GM19455 (cell line): ENCODE data around the gene HEMK1.
A peak's percentile ranks its signal among the peaks of the same experiment; 100 is the strongest.

Source experiments
- ATAC-seq: cut with Tn5 transposase; IDR thresholded peaks from one replicate; pipeline ENCODE4 v1.9.1; 2021; ENCODE audit not compliant: unreplicated experiment

Gene HEMK1

DNA sequence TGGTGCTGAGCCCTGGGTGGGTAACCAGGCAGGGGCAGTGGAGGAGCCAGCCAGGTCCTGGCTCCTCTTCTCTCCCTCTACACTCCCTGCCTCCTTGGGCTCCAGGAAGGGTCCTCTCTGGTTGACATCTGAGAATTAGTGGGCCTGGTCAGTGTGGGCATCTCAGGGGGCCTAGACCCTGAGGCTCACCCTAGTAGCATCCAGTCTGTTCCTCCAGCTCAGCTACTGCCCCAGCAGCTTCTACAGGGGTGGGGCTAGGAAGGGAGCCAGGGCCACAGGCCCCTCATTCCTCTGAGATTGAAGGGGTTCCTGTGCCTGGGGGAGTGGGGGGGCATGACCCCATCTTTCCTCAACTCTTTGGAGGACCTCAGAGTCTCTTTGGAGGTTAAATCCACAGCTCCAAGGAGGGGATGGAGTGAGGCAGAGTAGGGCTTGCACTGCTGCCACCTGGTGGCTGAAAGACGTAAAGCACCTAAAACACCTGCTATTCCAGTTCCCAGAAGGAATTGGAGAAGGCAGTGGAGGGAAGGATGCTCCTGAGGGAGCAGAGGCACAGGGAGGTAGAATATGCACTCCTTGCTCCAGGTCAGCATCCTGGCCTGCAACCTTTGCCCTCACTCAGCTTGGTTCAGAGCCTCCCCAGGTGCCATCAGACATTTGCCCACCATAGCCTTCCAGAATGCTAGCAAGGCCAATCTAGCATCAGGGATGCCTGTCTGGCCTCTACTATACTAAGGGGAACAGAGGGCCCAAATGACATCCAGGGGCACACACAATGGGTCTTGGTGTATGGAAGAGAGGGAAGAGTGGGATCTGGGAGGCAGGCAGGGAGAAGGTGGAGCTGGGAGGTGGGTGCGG is 26.9 kb upstream of the HEMK1 start:
- ATAC-seq: no peak

DNA sequence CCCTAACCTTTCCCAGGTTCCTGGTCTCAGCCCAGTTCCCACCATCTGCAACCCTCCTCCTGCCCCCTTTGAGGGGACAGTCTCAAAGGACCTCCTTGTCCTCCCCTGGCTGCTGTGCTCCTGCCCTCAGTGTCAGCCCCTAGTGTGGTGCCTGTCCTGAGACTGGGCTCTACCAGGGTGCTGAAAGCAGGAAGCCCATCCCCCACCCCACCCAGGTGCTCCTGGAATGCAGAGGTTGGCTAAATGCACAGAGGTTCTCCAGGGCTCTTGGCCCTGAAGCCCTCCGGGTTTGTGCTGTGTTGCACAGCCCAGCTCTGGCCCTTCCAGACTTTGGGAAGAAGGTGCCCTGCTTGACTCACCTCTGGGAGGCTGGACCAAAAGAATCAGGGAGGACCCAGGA is 23.5 kb upstream of the HEMK1 start:
- ATAC-seq: no peak

DNA sequence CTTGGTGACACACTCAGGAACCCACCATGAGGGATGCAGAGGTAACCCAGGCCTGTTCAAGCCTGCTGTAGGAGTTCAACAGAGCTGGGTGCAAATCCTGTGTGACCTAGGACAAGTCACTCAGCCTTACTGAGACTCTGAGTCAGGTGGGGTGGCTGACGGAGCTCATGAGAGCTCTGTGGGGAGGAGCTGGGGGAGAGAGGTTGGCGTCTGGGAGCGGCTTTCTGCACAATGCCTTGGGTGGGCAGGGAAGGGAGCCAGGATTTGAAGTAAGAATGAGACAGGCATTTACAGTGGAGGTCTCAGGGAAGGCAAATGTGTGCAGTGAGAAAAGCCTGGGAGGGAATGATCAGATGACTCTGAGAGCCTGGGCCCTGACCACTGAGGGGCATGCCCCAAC is 20.1 kb upstream of the HEMK1 start:
- no peak for ATAC-seq

DNA sequence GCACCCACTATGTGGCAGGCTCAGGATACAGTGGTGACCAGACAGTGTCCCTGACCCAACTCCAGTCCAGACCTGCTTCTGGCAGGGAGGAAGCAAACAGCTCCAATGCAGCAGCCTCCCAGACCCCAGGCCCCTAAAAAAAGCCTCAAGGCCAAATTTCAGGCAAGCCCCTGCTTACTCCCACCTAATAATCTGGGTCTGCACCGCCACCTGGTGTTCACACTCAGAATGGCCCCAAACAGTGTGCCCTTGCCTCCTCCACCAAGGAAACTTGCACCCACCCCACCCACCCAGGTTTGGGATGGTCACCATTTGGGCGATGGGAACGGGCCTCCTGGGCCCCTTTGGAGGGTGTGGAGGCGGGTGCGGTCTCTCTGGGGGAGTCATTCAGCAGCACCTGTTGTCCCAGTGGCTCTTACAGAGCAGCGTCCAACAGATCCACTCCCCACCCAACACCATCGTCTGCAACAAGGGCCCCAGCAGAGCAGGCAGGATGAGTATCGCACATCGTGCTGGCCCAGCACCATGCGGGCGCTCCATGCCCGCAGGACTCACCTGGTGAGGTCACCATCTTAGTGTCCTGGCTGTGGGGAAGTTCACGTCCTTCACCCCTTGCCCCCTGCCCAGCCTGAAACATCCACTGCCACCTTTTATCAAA is 19.1 kb upstream of the HEMK1 start:
- no peak for ATAC-seq

DNA sequence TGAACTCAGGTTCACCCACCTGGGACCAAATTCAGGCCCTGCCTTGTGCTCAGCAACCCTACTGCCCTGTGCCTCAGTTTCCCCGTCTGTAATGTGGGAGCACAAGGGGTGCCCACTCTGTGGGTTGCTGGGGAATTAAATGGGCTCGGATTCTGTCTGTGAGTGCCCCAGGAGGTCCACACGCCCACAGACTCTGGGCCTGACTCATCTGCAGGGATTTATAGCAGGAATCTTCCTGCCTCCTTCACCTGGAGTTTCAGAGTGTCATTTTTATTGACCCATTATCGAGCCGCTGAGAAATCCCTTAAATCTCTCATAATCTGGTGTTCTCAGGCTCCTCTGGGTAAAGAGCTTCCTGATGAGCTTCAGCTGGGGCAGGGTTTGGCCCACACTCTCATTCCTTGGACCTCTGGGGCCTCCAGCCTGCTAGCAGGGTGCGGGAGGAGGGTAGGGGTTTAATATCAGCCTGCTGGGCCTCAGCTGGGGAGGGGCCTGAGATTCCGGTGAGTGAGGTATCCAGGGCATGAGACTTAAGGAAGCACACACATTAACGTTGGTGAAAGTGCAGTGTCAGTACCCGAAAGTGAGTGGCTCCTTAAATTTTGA is 18.2 kb upstream of the HEMK1 start:
- no peak for ATAC-seq

DNA sequence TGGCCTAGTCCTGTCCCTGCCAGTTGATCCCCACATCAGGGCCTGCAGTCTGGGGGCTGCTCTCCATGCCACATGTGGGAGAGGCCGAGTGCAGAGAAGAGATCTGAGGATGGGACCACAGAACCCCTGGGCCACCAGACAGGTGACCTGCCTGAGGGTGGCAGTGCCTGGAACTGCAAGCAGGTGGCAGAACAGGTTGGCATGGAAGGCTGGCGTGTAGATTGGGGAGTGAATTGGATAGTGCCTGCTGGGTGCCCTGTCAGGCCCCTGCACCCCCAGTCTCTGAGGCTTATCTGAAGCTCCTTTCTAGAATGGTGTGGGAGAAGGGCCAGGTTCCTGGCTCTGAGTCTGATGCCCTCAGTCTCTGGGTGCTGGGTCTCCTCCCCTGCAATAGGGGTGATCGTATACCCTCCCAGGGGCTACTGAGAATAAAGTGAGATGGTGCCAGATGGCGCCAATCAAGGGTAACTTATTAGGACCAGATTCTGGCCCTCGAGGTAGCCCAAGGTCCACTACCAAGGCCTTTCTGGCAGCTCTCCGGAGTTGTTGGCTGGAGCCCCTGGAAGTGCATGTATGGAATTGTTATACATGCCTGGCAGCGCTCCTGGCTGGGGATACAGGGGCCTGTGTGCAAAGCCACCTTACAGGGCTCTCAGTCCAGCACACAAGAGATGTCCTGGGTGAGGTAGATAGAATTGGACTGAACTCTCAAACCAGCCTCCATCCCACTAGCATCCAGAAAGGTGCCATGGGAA is 17.5 kb upstream of the HEMK1 start:
- no peak for ATAC-seq

DNA sequence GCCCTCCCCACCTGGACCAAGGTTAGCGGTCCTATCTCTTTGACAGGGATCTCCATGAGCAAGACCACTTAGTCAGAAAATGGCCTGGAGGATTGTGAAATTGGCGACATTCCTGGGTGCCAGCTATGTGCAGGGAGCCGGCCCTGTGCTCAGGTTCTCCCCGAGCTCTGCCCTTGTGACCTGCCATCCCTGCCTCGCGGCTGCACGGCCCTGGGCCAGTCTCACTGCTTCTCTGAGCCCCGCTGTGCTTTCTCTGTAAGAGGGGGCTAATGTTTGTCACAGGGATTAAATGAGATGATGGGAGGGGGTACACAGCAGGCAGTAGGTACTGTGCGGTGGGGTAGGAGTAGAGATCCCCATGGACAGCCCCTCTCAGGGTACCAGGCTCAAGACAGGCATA is 16.7 kb upstream of the HEMK1 start:
- no peak for ATAC-seq

DNA sequence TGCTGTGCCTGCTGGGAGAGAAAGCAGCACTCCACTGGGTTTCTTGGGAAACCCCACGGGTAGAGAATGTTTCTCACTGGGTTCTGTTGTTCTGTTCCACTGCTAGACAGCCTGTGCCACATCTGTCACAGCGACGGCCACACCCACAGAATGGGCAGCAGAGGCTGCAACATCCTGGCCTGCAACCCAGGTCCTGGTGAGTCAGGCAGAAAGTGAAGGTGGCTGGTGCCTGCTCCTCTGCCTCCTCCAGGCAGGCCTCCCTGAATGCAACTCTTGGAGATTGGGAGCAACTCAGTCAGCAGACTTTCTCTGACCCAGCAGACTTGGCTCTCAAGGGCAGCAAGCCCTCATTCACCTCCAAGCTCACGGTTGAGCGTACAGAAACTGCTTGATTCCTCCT is 14.8 kb upstream of the HEMK1 start:
- ATAC-seq: no peak

DNA sequence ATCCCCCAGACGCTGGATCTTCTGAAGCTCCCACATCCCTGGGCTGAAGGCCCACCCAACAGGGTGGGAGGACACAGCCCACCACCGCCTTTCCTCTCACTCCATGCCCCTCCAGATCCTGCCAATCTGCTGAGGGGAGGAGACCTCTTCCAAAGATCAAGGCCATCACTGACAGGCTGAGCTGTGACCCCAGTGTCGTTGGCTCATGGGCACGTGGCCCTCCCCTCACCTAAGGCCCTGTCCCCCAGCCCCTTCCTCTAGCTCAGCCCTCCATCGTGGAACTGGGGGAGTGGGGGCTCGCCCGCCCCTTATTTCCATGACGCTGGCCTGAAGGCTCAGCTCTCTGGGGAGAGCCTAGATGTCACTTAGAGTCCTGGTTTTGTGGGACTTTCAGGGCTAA is 12.2 kb upstream of the HEMK1 start:
- ATAC-seq: no peak

DNA sequence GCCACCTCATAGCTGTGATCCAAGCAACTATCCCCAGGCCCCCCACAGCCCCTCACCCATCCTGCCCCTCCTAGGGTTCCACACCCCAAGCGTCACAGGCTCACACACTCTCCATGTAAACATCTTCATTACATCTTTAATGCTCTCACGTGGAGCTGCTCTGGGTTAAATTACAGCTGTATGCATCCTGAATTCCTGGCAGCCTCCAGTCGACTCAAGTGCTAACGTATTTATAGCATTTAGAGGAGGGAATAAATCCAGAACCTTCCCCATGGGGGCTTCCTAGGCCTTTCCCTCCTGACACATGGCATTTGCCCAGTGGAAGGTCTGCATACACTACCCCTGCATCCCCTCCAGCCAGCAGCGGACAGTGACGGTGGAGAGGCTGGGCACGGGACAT is 11.4 kb upstream of the HEMK1 start:
- ATAC-seq: no peak

DNA sequence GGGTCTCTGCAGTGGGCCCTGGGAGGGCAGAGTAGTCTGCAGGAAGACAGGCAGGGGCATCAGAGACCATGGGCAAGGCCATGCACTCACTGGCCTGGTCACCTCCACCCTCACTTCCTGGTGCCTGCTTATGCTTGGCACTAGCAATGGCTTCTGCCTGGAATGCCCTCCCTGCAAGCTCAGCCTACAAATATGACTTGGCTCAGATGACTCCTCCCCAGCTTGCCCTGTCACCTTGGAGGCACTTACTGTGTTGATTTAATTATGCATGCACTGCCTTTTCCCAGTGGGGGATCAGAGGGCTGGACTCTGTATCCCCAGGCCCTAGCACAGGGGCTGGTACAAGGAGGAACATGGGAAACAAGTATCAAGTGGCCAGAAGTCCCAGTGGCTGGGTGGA is 9.6 kb upstream of the HEMK1 start:
- no peak for ATAC-seq

DNA sequence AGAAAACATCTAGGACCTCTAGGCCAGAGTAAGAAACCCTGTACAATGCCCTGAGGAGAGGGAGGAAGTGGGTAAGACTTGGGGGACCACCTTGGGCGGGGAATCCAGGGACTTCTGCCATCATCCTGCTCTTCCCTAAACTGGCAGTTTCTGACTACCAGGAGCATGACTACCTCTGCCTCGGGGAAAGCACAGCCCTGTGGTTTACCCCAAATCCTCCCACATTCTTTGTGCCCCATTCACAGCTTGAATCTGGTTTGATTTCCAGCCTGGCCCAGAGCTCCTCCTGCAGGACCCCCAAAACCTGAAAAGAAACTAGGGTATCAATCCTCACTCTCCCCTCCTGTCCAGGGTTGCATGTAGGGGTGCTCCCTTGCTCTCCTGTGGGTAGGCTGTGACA is 6.5 kb upstream of the HEMK1 start:
- ATAC-seq: no peak

DNA sequence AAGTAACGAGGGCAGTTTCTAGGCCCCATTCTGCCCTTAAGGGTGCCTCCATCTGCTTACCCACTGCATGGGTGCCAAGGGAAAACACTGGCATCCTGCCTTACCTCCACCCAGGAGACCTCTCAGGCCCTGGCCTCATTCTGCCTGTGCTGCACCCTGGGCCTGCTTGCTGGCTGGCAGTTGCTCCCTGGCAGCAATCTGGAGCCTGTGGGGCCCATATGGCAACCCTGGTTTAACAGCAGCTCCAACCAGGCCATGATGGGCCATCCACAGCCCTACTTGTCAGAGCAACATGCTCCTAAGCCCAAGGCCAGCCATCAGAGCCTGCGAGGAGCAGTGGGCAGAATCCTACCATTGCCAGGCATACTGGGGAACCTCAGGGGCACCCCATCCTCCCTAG is 5.5 kb upstream of the HEMK1 start:
- no peak for ATAC-seq

DNA sequence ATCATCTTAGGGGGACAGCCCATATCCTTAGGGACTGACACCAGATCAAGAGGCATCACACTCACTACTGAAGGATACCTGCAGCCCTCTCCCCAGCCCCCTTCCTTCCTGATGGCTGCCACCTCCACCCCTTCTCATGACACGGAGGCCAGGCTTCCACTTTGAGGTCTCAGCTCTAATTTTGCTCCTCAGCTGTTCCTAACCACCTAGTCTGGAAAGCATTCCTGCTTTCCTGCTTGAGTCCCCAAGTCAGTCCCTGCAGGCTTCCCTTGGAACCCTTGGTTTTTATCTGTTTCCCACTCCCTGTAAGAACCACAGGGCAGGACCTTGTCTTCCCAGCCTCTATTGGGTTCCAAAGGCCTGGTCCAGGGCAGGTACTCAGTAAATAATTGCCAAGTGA is 5.0 kb upstream of the HEMK1 start:
- ATAC-seq: no peak

DNA sequence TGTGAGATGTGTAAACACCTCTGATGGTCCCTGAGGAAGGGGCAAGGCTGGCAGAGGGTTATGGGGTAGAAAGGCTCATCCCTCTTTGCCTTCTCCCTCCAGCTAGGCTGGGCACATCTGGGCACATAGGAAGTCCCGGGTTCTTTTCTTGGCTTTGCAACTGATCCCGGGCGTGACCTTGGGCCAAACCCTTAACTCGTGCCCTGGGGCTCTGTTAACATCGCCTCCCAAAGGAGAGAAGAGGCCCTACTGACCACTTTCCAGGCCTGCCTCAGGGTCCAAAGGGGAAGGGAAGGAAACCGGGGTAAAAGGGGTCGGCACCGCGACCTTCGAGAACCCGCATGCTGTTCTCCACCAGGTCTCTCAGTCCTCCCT is 2.3 kb upstream of the HEMK1 start:
- no peak for ATAC-seq

DNA sequence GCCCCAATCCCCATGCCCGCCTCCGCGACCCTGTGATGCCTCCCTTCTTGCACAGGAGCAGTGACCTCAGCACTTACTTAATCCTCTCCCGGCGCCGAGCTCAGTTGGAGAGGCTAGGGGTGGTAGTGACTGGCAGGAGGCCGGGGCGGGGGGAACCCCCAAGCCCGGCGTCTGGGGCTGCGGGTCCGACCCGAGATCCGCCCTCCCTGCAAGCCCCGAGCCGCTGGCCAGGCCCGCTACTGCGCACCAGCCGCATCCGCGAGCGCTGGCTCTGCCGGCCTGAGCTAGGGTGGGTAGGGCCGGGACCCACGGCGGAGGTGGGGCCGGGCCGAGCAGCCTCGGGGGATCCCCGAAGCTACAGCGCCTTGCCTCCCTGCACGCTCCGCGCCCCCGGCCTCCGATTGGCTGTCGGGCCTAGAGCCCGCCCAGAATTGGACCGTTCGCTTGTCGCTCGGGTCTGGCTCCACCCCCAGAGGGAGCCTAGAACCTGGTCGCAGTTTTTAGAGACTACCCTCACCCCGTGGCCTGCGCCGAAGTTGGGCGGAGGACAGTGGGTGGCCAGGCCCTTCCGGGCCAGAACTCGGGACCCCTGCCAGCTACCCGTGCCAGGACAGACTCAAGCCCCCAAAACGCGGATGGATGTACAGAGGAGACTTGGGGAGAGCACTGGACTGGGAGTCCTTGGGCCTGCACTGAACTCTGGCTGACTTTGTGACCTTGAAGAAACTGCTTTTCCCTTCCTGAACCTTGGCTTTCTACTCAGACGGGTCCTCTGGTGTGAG is 1.7 kb upstream of the HEMK1 start, which contains the start of gene C3orf18:
C3orf18 (minus strand) TSS at position 362 of the 782 bp plus-strand sequence. CDS start 2,048 bp downstream, outside the sequence.
- peak; percentile 84 for ATAC-seq

DNA sequence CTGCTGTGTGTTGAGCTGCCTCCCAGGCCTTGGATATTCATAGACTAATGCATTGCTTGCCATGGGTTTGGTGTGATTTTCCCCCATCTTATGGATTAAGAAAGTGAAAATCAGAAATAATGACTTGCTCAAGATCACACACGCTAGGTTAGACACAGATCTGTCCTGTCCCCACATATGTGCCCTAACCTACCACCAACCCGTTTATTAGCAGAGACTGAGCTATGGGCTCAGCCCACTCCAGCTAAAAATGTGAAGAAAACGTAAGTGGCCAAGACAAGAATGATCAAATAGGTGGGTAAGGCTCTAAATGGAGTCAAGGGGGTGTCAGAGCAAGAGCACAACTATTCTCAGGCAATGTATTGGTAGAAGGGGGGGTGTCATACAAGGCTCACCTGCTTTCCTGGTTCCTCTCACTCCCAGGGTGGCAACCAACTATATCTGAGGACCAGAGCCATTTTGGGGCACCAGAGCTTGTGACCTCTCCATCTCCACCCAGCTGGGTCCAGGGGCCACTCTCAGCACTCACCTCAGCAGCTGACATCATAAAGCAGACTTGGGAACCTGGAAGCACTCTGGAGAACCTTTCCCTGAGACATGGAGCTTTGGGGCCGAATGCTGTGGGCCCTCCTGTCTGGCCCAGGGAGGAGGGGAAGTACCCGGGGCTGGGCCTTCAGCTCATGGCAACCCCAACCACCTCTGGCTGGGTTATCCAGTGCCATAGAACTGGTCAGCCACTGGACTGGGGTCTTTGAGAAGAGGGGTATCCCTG is 1.4 kb downstream of the HEMK1 start:
- no peak for ATAC-seq

DNA sequence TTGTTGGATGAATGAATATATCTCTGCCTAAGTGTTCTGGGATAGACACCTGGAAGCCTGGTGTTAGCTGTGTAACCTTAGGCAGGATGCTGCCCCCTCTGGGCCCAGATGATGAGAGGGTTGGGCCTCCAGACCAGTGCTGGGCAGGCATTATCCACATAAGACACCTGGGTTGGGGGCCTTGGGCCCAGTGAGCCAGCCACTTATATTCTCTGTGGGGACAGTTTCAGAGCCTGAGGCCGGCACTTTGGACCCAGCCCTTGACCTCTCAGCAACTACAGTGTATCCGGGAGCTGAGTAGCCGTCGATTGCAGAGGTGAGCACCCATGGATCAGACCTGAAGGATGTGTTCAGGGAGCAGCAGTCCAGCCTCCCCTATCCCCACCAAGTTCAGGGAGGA is 2.2 kb downstream of the HEMK1 start:
- ATAC-seq: no peak

DNA sequence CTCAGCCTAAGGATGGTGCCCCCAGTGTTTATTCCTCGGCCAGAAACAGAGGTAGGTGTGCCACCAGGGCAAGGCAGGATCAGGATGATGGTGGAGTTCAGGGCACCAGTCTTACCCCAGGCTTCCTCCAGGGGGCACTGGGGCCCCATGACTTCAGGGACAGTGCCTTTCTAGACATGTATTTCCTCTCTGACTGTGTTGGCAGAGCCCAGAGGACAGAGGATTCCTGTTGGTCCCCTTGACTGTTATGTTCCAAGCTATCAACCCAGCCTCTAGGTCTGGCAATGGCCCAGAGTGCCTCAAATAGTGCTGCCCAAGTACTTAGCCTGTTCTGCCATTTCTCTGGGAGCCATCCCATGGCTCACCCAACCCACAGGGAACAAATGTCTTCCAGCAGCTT is 2.8 kb downstream of the HEMK1 start:
- ATAC-seq: no peak

DNA sequence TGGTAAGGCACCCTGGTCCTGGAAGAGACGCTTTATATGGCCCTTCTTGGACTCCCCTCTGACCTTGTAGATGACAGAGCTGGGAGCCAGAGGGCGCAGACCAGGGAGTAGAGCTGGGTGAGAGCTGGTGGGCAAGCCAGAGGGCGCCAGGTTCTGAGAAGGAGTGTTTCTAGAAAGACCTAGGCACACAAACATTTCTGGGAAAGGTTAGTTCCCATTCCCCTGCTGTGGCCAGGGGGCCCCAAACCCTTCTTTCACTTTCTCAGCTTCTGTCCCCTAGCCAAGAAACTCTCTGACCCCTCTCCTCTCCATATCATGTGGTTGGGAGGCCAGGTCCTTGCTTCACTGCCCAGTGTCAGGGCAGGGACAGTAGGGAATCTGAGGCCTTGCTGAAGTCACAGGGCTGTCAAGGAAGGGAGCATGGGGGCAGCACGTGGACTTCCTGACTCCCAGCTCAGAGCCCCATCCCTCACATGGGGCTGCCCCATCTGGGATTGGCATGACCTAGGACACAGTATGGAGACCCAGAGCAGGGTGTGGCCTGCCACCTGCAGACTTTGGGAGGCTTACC is 3.6 kb downstream of the HEMK1 start:
- no peak for ATAC-seq
